Measurements from ENCODE around the gene NEXN. TPM values are rescaled to one million over a fixed set of nuclear protein-coding genes. Genes with fewer than 3 reads are reported as not detected.
"Not testable (repeated sequence)": the region's sequence is repeated elsewhere in the genome, so short reads cannot be mapped to it uniquely, and the experiment has no call there.

The NEXN gene
- total RNA-seq, 1 donor = 16.8 TPM

DNA sequence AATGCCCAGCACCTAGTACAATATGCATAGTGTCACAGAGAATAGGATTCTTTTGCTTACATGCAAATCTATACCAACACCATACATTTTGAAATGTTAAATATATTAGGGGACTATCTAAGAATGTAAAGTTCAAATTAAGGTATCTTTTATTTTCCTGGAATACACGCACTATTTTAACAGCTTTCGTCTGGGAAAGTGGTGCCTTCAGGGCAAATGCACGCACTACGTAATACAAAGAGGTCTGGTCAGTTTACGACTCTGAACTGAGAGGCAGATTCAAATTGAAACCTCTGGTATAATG lies 89.5 kb downstream of the NEXN start:
- H3K4me3 ChIP-seq (ENCODE audit: low read depth, low read length) = peak overlapping the region; percentile 96
- TF ChIP-seq, protein P1, sequence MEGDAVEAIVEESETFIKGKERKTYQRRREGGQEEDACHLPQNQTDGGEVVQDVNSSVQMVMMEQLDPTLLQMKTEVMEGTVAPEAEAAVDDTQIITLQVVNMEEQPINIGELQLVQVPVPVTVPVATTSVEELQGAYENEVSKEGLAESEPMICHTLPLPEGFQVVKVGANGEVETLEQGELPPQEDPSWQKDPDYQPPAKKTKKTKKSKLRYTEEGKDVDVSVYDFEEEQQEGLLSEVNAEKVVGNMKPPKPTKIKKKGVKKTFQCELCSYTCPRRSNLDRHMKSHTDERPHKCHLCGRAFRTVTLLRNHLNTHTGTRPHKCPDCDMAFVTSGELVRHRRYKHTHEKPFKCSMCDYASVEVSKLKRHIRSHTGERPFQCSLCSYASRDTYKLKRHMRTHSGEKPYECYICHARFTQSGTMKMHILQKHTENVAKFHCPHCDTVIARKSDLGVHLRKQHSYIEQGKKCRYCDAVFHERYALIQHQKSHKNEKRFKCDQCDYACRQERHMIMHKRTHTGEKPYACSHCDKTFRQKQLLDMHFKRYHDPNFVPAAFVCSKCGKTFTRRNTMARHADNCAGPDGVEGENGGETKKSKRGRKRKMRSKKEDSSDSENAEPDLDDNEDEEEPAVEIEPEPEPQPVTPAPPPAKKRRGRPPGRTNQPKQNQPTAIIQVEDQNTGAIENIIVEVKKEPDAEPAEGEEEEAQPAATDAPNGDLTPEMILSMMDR (IDR thresholded peaks at IDR 0.05; ENCODE audit: insufficient read depth, low read depth, low read length) = no peak
- DNase-seq (ENCODE audit: low read depth) = no peak

DNA sequence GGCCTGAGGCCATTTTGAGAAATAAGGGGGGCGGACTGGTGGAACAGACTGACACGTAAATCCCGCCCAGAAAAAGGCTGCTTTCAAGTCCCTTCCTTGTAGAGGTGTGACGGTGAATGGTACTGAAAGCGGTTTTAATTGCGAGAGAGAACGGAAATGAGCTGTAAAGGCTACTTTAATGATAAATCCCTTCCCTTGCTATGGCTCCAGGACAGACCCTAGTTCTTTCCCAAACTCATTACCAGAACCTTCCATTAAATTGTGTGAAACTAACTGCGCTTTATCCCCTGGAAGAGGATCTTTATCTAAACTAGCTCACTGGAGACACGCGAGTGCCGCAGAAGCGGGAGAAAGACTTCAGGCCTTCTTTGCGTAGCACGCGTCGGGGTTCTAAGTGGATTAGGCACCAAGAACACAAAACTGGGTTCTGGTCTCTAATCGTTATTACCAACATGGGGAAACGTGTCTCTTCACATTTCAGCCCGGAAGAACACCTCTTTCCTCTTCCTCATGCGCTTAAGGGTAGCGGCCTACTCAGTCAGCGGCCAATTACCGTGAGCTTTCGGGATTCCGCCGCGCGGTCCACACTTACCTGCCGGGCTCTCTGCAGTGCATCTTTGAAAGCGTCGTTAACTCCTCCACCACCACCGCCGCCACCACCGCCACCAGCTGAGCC lies 90.0 kb downstream of the NEXN start:
- TF ChIP-seq, protein P1 (IDR thresholded peaks at IDR 0.05; ENCODE audit: insufficient read depth, low read depth, low read length) = no peak
- peak overlapping the region; percentile 96 for H3K4me3 ChIP-seq (ENCODE audit: low read depth, low read length)
- peak; percentile 98 for DNase-seq (ENCODE audit: low read depth)

DNA sequence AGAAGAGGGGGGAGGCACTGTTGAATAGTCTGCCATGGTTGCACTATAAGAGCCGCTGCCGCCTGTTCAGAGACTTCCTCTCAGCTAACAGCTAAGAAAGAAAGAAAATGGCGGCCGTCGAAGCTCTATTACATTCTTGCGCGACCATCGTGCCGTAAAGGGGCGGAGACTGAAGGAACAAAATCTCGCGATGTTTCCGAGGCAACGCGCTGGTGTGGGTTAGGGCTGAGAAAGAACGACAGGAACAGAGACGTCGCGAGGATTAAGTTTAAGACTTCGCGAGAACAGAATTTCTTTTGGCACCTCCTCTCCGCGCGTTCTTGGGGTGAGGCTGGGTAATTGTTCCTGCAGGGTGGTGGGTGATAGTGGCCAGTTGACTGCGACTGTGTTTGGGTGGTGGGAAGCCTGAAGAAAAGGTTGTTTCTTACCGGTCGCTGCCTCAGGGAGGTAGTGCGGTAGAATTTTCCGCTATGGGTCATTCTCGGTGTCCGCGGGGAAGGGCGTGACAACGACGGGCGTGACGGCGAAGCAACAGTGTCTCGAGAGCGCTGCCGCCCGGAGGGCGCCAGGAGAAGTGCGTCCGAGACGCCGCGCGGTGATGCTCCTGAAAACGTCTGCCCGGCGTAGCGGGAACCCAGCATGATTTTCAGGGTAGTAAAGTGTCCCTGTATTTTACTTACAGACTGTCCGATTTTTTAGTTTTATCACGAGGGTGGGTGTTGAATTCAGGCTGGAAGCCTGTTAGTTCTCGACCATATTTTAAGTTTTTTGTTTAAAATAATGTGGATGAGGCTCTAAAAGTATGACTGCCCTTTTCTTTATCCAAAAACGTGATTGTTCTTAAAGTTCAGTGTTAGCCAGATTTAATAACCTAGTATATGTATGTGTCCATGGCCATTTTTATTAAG lies 90.8 kb downstream of the NEXN start, which contains the start of gene FUBP1:
Gene FUBP1 (minus strand): TSS at position 104 of the 908 bp plus-strand sequence. CDS start 68 bp downstream, at position 36.
- DNase-seq (ENCODE audit: low read depth) = peak; percentile 100
- peak within 1 kb of the TSS; percentile 96 for H3K4me3 ChIP-seq (ENCODE audit: low read depth, low read length)
- TF ChIP-seq, protein P1 (IDR thresholded peaks at IDR 0.05; ENCODE audit: insufficient read depth, low read depth, low read length) = peak; percentile 61

DNA sequence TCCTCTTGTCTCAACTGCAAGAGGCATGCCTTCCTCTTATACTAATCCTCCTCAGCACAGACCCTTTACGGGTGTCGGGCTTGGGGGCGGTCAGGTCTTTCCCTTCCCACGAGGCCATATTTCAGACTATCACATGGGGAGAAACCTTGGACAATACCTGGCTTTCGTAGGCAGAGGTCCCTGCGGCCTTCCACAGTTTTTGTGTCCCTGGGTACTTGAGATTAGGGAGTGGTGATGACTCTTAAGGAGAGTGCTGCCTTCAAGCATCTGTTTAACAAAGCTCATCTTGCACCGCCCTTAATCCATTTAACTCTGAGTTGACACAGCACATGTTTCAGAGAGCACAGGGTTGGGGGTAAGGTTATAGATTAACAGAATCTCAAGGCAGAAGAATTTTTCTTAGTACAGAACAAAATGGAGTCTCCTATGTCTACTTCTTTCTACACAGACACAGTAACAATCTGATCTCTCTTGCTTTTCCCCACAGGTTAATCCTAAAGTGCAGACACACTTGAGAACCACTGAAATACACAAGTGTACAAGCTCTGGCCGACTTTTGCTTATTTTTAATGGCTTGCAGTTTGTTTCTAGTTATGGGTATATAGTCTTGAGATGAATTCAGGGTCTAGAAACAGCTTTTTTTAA lies 95.0 kb downstream of the NEXN start:
- not testable (repeated sequence) for DNase-seq (ENCODE audit: low read depth); H3K4me3 ChIP-seq (ENCODE audit: low read depth, low read length)

DNA sequence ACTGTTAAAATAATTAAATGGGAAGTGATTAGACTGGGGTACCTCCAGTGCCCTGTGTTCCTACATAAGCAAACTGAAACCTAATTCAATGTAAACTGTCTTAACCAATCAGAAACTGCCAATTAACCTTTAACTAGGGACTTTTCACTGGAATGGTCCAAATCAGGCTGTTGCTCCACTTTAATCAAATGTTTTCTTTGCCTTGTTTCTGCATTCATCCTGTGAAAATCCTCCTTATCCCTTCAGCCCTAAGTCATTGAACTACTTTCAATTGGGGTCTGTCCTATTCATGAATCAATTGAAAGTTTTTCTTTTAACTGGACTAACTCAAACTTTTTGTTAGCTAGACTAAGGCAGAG lies 95.6 kb downstream of the NEXN start:
- TF ChIP-seq, protein P1 (IDR thresholded peaks at IDR 0.05; ENCODE audit: insufficient read depth, low read depth, low read length) = no peak
- no peak for DNase-seq (ENCODE audit: low read depth)
- H3K4me3 ChIP-seq (ENCODE audit: low read depth, low read length) = no peak overlapping the region

DNA sequence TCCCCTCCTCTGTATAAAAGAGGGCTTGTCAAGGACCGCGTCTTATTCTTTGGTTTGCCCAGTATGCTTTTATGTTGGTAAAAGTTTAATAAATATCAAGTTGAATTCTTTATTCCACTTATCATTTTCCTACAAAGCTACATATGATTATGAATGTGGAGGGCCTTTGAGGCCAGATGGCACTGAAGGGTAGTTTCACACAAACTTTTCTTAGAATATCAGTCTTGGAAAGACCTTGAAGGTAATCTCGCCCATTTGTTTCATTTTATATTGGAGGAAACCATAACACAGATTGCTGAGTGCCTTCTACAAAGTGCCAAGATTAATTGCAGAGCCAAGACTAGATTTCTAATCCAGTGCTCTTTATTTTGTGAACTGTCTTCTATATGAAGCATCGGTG lies 96.2 kb downstream of the NEXN start:
- DNase-seq (ENCODE audit: low read depth) = no peak
- H3K4me3 ChIP-seq (ENCODE audit: low read depth, low read length) = no peak overlapping the region
- TF ChIP-seq, protein P1 (IDR thresholded peaks at IDR 0.05; ENCODE audit: insufficient read depth, low read depth, low read length) = no peak

DNA sequence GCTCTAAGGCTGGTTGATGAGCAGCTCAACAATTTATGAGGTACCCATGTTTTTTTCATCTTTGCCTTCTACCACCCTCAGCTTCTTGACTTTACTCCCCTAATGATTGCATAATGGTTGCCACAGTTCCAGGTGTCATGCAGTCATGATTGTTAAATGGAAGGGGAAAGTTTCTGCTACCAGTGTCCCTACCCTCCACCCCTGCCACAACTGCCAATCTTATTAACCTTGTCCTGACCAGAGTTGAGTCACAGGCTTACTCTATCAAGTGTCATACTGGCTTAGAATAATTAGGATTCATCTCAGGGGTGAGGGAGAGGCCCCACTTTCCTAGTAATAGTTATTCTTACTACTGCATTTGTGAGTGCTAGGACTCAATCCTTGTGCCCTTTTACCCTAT lies 98.4 kb downstream of the NEXN start:
- H3K4me3 ChIP-seq (ENCODE audit: low read depth, low read length) = no peak overlapping the region
- DNase-seq (ENCODE audit: low read depth) = no peak
- TF ChIP-seq, protein P1 (IDR thresholded peaks at IDR 0.05; ENCODE audit: insufficient read depth, low read depth, low read length) = no peak

All from fibroblast of villous mesenchyme (primary cell).